Measurements from ENCODE around the gene PCBP2. TPM values are rescaled to one million over a fixed set of nuclear protein-coding genes. Genes with fewer than 3 reads are reported as not detected.

The PCBP2 gene
- total and polyA plus RNA-seq, 11 donors: 290 to 642 (median 478) TPM

DNA sequence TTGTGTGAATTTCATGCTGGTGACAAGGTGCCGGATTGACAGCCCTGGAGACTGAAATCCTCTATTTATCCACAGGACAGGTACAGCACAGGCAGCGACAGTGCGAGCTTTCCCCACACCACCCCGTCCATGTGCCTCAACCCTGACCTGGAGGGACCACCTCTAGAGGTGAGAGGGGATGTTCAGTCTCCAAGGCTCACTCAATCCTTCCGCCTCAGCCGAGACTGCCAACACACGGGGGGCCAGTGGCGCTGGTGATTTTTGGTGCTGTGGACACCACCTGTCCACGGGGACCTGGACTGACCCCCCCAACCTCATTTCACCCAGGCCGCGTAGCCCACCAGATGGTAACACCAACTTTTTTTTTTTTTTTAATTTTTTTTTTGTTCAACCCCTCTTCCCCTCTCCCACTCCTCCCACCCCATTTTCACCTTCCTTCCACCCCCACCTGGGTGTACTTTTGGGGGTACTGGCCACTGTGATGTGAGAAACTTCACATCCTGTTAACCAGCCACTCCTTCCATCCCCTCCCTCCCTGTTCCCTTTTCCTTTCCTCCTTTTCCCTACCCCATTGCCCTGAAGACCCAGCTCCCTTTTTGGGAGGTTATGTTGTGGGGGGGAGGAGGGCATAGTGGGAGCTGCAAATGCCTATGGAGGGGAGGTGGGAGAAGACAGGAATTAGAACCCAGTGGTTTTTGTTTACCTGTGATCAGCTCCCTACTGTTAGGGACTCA lies 12.9 kb downstream of the PCBP2 start:
- ATAC-seq (no peak), DNase-seq (no peak)
- H3K4me1 ChIP-seq: peaks cover 2 to 82% (median 56%) of the 10 kb centered on the region in 12 donors
- WGBS, 4 donors: 80 to 91% (median 85%) methylated on average over 11 of the region's 11 CpGs
- H3K36me3 ChIP-seq: peaks cover 8 to 100% (median 100%) of the 10 kb centered on the region in 9 donors
- no peak overlapping the region for H3K4me3 ChIP-seq
- TF ChIP-seq POLR2A (IDR thresholded peaks at IDR 0.05): no peak
- TF ChIP-seq, protein P1, sequence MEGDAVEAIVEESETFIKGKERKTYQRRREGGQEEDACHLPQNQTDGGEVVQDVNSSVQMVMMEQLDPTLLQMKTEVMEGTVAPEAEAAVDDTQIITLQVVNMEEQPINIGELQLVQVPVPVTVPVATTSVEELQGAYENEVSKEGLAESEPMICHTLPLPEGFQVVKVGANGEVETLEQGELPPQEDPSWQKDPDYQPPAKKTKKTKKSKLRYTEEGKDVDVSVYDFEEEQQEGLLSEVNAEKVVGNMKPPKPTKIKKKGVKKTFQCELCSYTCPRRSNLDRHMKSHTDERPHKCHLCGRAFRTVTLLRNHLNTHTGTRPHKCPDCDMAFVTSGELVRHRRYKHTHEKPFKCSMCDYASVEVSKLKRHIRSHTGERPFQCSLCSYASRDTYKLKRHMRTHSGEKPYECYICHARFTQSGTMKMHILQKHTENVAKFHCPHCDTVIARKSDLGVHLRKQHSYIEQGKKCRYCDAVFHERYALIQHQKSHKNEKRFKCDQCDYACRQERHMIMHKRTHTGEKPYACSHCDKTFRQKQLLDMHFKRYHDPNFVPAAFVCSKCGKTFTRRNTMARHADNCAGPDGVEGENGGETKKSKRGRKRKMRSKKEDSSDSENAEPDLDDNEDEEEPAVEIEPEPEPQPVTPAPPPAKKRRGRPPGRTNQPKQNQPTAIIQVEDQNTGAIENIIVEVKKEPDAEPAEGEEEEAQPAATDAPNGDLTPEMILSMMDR (IDR thresholded peaks at IDR 0.05): no peak
- intact Hi-C loops (cut with DNase I): loop anchor here in 1 of 10 donors (5.0 kb wide), 1 partner anchor 32 kb away; the partner anchor contains the start of gene MAP3K12
- H3K27ac ChIP-seq: peak overlapping the region in 4 of 12 donors; percentile 2 to 60 (median 36)
- no peaks in the 10 kb centered on the region for H3K27me3 ChIP-seq
- no peaks in the 10 kb centered on the region for H3K9me3 ChIP-seq

DNA sequence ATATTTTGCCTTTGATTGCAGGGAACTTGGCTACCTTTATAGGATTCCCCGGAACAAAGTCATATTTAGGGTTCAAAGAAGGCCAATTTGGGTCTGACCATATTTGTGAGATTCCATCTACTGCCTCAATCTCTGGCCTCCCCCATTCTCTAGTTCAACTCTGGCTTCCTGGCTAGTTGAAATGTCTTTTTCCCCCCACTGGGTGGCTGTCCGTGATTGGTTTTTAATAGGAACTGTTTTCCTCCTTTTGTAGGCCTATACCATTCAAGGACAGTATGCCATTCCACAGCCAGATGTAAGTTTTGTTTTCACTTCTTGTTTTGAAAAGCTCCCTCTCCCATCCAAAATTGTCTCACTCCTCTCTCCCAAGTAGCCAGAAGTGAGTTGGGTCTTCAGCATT lies 13.8 kb downstream of the PCBP2 start:
- Histone ChIP-seq H3K4me3 (no peak overlapping the region), H3K27me3 (no peaks in the 10 kb centered on the region), H3K9me3 (no peaks in the 10 kb centered on the region), H3K36me3 (peaks cover 8 to 100% (median 100%) of the 10 kb centered on the region in 9 donors), H3K27ac (peak overlapping the region in 9 of 12 donors; percentile 2 to 60 (median 42)), H3K4me1 (peaks cover 5 to 82% (median 54%) of the 10 kb centered on the region in 12 donors)
- no peak for ATAC-seq
- no peak for DNase-seq
- TF ChIP-seq, protein P1 (IDR thresholded peaks at IDR 0.05): no peak
- 46 to 56% (median 54%) methylated on average over 2 of the region's 2 CpGs for WGBS, 4 donors
- intact Hi-C loops (cut with DNase I): no loop called here

- ATAC-seq (peak in 2 of 4 donors; percentile 2 to 13), DNase-seq (no peak)
- peaks cover 8 to 100% (median 100%) of the 10 kb centered on the region in 9 donors for H3K36me3 ChIP-seq
- no peak for TF ChIP-seq POLR2A (IDR thresholded peaks at IDR 0.05)
- TF ChIP-seq, protein P1 (IDR thresholded peaks at IDR 0.05): no peak
- 52 to 58% (median 55%) methylated on average over 4 of the region's 4 CpGs for WGBS, 4 donors
- H3K4me3 ChIP-seq: no peak overlapping the region
- peaks cover 6 to 78% (median 48%) of the 10 kb centered on the region in 12 donors for H3K4me1 ChIP-seq
- no peaks in the 10 kb centered on the region for H3K27me3 ChIP-seq
- H3K9me3 ChIP-seq: no peaks in the 10 kb centered on the region
- H3K27ac ChIP-seq: peak overlapping the region in 7 of 12 donors; percentile 8 to 60 (median 42)
- intact Hi-C loops (cut with DNase I): no loop called here
Measured at GRCh38 chr12:53466640-53467039, 14.7 kb downstream of the PCBP2 start.

DNA sequence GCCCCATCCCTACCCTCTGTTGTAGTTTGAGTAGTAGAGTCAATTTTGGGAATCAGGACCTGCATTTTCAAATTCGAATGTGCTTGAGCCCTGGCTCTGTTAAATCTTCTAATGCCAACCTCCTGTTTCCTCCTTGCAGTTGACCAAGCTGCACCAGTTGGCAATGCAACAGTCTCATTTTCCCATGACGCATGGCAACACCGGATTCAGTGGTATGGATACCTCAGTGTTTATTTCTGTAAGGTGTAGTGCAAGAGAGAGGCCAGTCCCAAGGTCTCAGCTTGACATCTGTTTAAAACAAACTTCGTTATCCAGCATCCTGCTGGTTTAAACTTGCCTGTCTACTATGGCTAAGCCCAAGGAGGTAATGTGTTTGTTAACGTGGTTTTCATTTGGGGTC lies 15.2 kb downstream of the PCBP2 start:
- ATAC-seq: peak in 2 of 4 donors; percentile 36 to 39
- Histone ChIP-seq H3K4me3 (no peak overlapping the region), H3K27ac (peak overlapping the region in 3 of 12 donors; percentile 38 to 54 (median 46)), H3K4me1 (peaks cover 5 to 77% (median 46%) of the 10 kb centered on the region in 12 donors), H3K36me3 (peaks cover 4 to 100% (median 100%) of the 10 kb centered on the region in 9 donors), H3K9me3 (no peaks in the 10 kb centered on the region), H3K27me3 (no peaks in the 10 kb centered on the region)
- no peak for DNase-seq
- intact Hi-C loops (cut with DNase I): no loop called here
- TF ChIP-seq, protein P1 (IDR thresholded peaks at IDR 0.05): no peak
- TF ChIP-seq POLR2A (IDR thresholded peaks at IDR 0.05): no peak
- 57 to 67% (median 62%) methylated on average over 5 of the region's 5 CpGs for WGBS, 4 donors
